K562 (cell line): Measurements from ENCODE around the gene DCST1. TPM values are rescaled to one million over a fixed set of nuclear protein-coding genes. Genes with fewer than 3 reads are reported as not detected.

Experiments
- C11orf30 ChIP-seq: fragments of 450-650 bp; IDR thresholded peaks from 2 replicates; pipeline ENCODE4 v1.6.1; 2016; ENCODE audit warnings: low read depth, mild to moderate bottlenecking
- FOS ChIP-seq: IDR thresholded peaks from 3 replicates; pipeline ENCODE4 v1.6.1; 2011; ENCODE audit not compliant: insufficient read length; ENCODE audit errors: extremely low read depth
- FUS ChIP-seq: fragments of 200-400 bp; formaldehyde crosslinking; optimal IDR thresholded peaks from 2 replicates; pipeline ENCODE3; 2017; ENCODE audit warnings: low read depth, low read length
- GABPB2 ChIP-seq: fragments of 250-450 bp; sonication (Bioruptor Pico); conservative IDR thresholded peaks from 2 replicates; pipeline ENCODE4 v1.5.1; 2021; ENCODE audit warnings: mild to moderate bottlenecking
- IRF2 ChIP-seq: sonication (generic); formaldehyde crosslinking; IDR thresholded peaks from 2 replicates; pipeline ENCODE4 v1.8.1; 2022; ENCODE audit warnings: mild to moderate bottlenecking, missing genetic modification reagents
- LARP7 ChIP-seq: fragments of 450-650 bp; IDR thresholded peaks from 2 replicates; pipeline ENCODE4 v1.6.1; 2016
- NR2C1 ChIP-seq, 2 experiments: fragments of 450-650 bp; IDR thresholded peaks; 2 replicates each; pipeline ENCODE4 v1.6.1; 2017; ENCODE audit warnings: mild to moderate bottlenecking in 2 of 2, antibody characterized with exemption in 1 of 2, inconsistent platforms in 1 of 2, missing compliant biosample characterization in 1 of 2, missing genetic modification characterization in 1 of 2
- OTX1 ChIP-seq: fragments of 450-650 bp; formaldehyde crosslinking; IDR thresholded peaks from 2 replicates; pipeline ENCODE4 v1.4.0; 2022; ENCODE audit warnings: mild to moderate bottlenecking
- RCOR1 ChIP-seq, 2 experiments: IDR thresholded peaks; 2 replicates each; pipeline ENCODE4 v1.6.1; 2012; ENCODE audit warnings: low read depth in 2 of 2, low read length in 2 of 2, borderline replicate concordance in 1 of 2, improper control_type of control experiment in 1 of 2
- SRSF1 ChIP-seq: fragments of 200-400 bp; formaldehyde crosslinking; IDR thresholded peaks from 2 replicates; pipeline ENCODE4 v1.6.1; 2017; ENCODE audit warnings: mild to moderate bottlenecking, low read depth, low read length, moderate library complexity
- TEAD1 ChIP-seq, 2 experiments: fragments of 450-650 bp in 1 of 2; sonication (generic) in 1 of 2; formaldehyde crosslinking; IDR thresholded peaks; 2 replicates each; pipeline versions ENCODE4 v1.4.0 to v1.8.0; 2020 to 2022; ENCODE audit warnings: mild to moderate bottlenecking in 2 of 2, missing genetic modification reagents in 1 of 2
- TGIF2 ChIP-seq: sonication (generic); formaldehyde crosslinking; IDR thresholded peaks from 2 replicates; pipeline ENCODE4 v1.8.1; 2022; ENCODE audit warnings: mild to moderate bottlenecking, missing genetic modification reagents, moderate library complexity
- ZC3H11A ChIP-seq: IDR thresholded peaks from 2 replicates; pipeline ENCODE4 v1.6.1; 2012; ENCODE audit warnings: low read depth, low read length, improper control_type of control experiment
- ZSCAN29 ChIP-seq: fragments of 450-650 bp; IDR thresholded peaks from 2 replicates; pipeline ENCODE4 v1.6.1; 2017
- polyA plus RNA-seq, 8 experiments: library from polyadenylated mRNA; depleted of rRNA in 4 of 8; stranded (reverse) in 5 of 8; unstranded in 3 of 8; fragments of >200 nt; fragmentation: Nextera tagmentation in 2 of 8; fragmentation: Illumina TruSeq in 1 of 8; extraction: Ambion mirVana in 2 of 8; extraction: Trizol in 1 of 8; gene quantifications; 2 replicates each; pipeline versions ENCODE4 v1.2.1 to v1.2.3, GENCODE V29; 2011 to 2014; ENCODE audit warnings: inconsistent platforms in 1 of 8, missing spikeins in 1 of 8
- total RNA-seq, 7 experiments: library from RNA; depleted of rRNA in 6 of 7; stranded (reverse); fragments of >200 nt in 6 of 7; fragmentation: Illumina TruSeq in 2 of 7; extraction: Trizol in 2 of 7; gene quantifications; 2 replicates each; pipeline versions ENCODE4 v1.2.1 to v1.2.3, GENCODE V29; 2011 to 2021; ENCODE audit warnings: low replicate concordance in 1 of 7
- TF ChIP-seq, protein P1 (sequence below), 2 experiments: IDR thresholded peaks; 2 replicates each; pipeline ENCODE4 v1.6.1; 2011; ENCODE audit warnings: borderline replicate concordance in 1 of 2, control low read depth in 1 of 2, low read depth in 1 of 2, low read length in 1 of 2, mild to moderate bottlenecking in 1 of 2, mixed read lengths in 1 of 2, moderate library complexity in 1 of 2; ENCODE audit not compliant: insufficient read depth in 1 of 2, insufficient read length in 1 of 2, poor library complexity in 1 of 2, severe bottlenecking in 1 of 2; ENCODE audit errors: extremely low read depth in 1 of 2
- TF ChIP-seq, protein P2 (sequence below): fragments of 450-650 bp; IDR thresholded peaks from 2 replicates; pipeline ENCODE4 v1.6.1; 2016; ENCODE audit warnings: mild to moderate bottlenecking
- TF ChIP-seq, protein P3 (sequence below): fragments of 250-450 bp; sonication (Bioruptor Pico); IDR thresholded peaks from 2 replicates; pipeline ENCODE4 v1.4.0; 2020; ENCODE audit warnings: mild to moderate bottlenecking, moderate library complexity, borderline replicate concordance
- TF ChIP-seq, protein P4 (sequence below): sonication (generic); formaldehyde crosslinking; IDR thresholded peaks from 2 replicates; pipeline ENCODE4 v1.8.0; 2022; ENCODE audit warnings: mild to moderate bottlenecking, missing genetic modification reagents, borderline replicate concordance

The DCST1 gene
- total and polyA plus RNA-seq, 9 of the 15 experiments (the other 6 are each of a cell fraction or from before 2014, with no cell fraction given), result not detected

DNA sequence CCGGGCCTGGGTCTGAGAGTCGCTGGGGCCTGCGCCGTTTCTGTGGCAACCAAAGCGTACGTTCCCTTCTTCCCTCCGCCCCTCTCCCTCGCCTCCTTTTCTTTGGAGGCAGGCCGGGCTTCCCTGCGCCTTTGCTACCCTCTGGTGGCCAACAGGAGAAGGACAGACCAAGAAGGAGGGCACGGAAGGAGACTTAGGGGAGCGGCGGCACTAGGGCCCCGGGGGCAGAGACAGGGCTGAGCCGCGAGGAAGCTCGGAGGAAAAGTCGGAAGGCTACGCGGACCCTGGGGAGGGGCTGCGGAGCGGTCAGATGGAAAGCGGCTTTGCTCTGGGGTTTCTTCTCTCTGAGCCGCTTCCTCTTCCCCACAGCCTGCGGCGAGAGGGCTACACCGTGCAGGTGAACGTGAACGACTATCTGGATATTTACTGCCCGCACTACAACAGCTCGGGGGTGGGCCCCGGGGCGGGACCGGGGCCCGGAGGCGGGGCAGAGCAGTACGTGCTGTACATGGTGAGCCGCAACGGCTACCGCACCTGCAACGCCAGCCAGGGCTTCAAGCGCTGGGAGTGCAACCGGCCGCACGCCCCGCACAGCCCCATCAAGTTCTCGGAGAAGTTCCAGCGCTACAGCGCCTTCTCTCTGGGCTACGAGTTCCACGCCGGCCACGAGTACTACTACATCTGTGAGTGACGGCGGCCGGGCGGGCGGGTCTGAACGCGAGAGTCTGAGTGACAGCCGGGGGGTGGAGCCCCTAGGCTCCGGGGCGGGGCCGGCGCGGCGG is 51.3 kb downstream of the DCST1 start (continued):
- TF ChIP-seq, protein P1, sequence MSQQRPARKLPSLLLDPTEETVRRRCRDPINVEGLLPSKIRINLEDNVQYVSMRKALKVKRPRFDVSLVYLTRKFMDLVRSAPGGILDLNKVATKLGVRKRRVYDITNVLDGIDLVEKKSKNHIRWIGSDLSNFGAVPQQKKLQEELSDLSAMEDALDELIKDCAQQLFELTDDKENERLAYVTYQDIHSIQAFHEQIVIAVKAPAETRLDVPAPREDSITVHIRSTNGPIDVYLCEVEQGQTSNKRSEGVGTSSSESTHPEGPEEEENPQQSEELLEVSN (IDR thresholded peaks at IDR 0.05; ENCODE audit: borderline replicate concordance in 1 of 2, extremely low read depth in 1 of 2, insufficient read depth in 1 of 2, insufficient read length in 1 of 2, low read depth in 1 of 2, low read length in 1 of 2, poor library complexity in 1 of 2, severe bottlenecking in 1 of 2), result peak in 1 of 2 experiments; percentile 7
- TF ChIP-seq, protein P2, sequence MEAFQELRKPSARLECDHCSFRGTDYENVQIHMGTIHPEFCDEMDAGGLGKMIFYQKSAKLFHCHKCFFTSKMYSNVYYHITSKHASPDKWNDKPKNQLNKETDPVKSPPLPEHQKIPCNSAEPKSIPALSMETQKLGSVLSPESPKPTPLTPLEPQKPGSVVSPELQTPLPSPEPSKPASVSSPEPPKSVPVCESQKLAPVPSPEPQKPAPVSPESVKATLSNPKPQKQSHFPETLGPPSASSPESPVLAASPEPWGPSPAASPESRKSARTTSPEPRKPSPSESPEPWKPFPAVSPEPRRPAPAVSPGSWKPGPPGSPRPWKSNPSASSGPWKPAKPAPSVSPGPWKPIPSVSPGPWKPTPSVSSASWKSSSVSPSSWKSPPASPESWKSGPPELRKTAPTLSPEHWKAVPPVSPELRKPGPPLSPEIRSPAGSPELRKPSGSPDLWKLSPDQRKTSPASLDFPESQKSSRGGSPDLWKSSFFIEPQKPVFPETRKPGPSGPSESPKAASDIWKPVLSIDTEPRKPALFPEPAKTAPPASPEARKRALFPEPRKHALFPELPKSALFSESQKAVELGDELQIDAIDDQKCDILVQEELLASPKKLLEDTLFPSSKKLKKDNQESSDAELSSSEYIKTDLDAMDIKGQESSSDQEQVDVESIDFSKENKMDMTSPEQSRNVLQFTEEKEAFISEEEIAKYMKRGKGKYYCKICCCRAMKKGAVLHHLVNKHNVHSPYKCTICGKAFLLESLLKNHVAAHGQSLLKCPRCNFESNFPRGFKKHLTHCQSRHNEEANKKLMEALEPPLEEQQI, result no peak
- TF ChIP-seq RCOR1 (IDR thresholded peaks at IDR 0.05; ENCODE audit: borderline replicate concordance in 1 of 2, low read depth in 2 of 2, low read length in 2 of 2), result peak in 1 of 2 experiments; percentile 59; a peak in 2 of 4 replicates
- TF ChIP-seq NR2C1 (IDR thresholded peaks at IDR 0.05), result no peak; the same call in 1 of the 2 replicates
- TF ChIP-seq NR2C1 (tag; IDR thresholded peaks at IDR 0.05), result no peak
- peak; percentile 96 for TF ChIP-seq ZSCAN29
- no peak for TF ChIP-seq SRSF1
- TF ChIP-seq, protein P3, sequence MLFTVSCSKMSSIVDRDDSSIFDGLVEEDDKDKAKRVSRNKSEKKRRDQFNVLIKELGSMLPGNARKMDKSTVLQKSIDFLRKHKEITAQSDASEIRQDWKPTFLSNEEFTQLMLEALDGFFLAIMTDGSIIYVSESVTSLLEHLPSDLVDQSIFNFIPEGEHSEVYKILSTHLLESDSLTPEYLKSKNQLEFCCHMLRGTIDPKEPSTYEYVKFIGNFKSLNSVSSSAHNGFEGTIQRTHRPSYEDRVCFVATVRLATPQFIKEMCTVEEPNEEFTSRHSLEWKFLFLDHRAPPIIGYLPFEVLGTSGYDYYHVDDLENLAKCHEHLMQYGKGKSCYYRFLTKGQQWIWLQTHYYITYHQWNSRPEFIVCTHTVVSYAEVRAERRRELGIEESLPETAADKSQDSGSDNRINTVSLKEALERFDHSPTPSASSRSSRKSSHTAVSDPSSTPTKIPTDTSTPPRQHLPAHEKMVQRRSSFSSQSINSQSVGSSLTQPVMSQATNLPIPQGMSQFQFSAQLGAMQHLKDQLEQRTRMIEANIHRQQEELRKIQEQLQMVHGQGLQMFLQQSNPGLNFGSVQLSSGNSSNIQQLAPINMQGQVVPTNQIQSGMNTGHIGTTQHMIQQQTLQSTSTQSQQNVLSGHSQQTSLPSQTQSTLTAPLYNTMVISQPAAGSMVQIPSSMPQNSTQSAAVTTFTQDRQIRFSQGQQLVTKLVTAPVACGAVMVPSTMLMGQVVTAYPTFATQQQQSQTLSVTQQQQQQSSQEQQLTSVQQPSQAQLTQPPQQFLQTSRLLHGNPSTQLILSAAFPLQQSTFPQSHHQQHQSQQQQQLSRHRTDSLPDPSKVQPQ (CRISPR knock-in tag), result no peak
- TF ChIP-seq TEAD1 (CRISPR knock-in tag; IDR thresholded peaks at IDR 0.05), result no peak
- TF ChIP-seq, protein P4, sequence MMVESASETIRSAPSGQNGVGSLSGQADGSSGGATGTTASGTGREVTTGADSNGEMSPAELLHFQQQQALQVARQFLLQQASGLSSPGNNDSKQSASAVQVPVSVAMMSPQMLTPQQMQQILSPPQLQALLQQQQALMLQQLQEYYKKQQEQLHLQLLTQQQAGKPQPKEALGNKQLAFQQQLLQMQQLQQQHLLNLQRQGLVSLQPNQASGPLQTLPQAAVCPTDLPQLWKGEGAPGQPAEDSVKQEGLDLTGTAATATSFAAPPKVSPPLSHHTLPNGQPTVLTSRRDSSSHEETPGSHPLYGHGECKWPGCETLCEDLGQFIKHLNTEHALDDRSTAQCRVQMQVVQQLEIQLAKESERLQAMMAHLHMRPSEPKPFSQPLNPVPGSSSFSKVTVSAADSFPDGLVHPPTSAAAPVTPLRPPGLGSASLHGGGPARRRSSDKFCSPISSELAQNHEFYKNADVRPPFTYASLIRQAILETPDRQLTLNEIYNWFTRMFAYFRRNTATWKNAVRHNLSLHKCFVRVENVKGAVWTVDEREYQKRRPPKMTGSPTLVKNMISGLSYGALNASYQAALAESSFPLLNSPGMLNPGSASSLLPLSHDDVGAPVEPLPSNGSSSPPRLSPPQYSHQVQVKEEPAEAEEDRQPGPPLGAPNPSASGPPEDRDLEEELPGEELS (CRISPR knock-in tag), result no peak
- TF ChIP-seq LARP7, result no peak
- TF ChIP-seq IRF2 (CRISPR knock-in tag), result no peak
- no peak for TF ChIP-seq TGIF2 (CRISPR knock-in tag)
- TF ChIP-seq FUS, result no peak
- no peak for TF ChIP-seq OTX1 (CRISPR knock-in tag)
- no peak for TF ChIP-seq GABPB2 (CRISPR knock-in tag)
- 0 out of 2 replicates have a peak, but pooled peaks have one; percentile 60 for TF ChIP-seq ZC3H11A
- no peak for TF ChIP-seq C11orf30
- no peak for TF ChIP-seq FOS
